Karpas-422 (cell line): ENCODE measurements around the gene HAO1. TPM values are rescaled to one million over a fixed set of nuclear protein-coding genes. Genes with fewer than 3 reads are reported as not detected.

ENCODE experiments used
- DNase-seq: peaks from one replicate; pipeline ENCODE4 v3.0.0-alpha.2; 2015
- H2AFZ ChIP-seq: fragments of 200-600 bp; sonication (generic); 2 replicates; pipeline ENCODE4 v1.6.1; 2014; ENCODE audit warnings: antibody characterized with exemption, low read length, mixed read lengths
- H3K27ac ChIP-seq: fragments of 200-600 bp; sonication (generic); 2 replicates; pipeline ENCODE4 v1.5.1; 2014; ENCODE audit warnings: mild to moderate bottlenecking, low read length, moderate library complexity
- H3K27me3 ChIP-seq: fragments of 200-600 bp; sonication (generic); 2 replicates; pipeline ENCODE4 v1.6.1; 2014; ENCODE audit warnings: low read length, mixed read lengths
- H3K36me3 ChIP-seq: fragments of 200-600 bp; sonication (generic); 2 replicates; pipeline ENCODE4 v1.6.1; 2014; ENCODE audit warnings: low read length, mixed read lengths; ENCODE audit not compliant: insufficient read depth
- H3K4me1 ChIP-seq: fragments of 200-600 bp; sonication (generic); 2 replicates; pipeline ENCODE4 v1.6.1; 2014; ENCODE audit warnings: mild to moderate bottlenecking, low read length, mixed read lengths
- H3K4me2 ChIP-seq: fragments of 200-600 bp; sonication (generic); 2 replicates; pipeline ENCODE4 v1.6.1; 2014; ENCODE audit warnings: low read length, low read depth, mild to moderate bottlenecking; ENCODE audit not compliant: poor library complexity, severe bottlenecking
- H3K4me3 ChIP-seq: fragments of 200-600 bp; sonication (generic); 2 replicates; pipeline ENCODE4 v1.5.1; 2014; ENCODE audit warnings: mild to moderate bottlenecking, antibody characterized with exemption, low read length, mixed read lengths
- H3K79me2 ChIP-seq: fragments of 200-600 bp; sonication (generic); 2 replicates; pipeline ENCODE4 v1.6.1; 2014; ENCODE audit warnings: mild to moderate bottlenecking, low read length, mixed read lengths
- H3K9ac ChIP-seq: fragments of 200-600 bp; sonication (generic); 2 replicates; pipeline ENCODE4 v1.6.0; 2014; ENCODE audit warnings: low read length
- H3K9me2 ChIP-seq: fragments of 200-600 bp; sonication (generic), shearing (Covaris generic); replicated peaks from 2 replicates; pipeline ENCODE4 v1.6.0; 2014; ENCODE audit warnings: mild to moderate bottlenecking, low read length, moderate library complexity; ENCODE audit not compliant: insufficient read depth
- H3K9me3 ChIP-seq: fragments of 300-700, 200-600 bp; sonication (generic); 2 replicates; pipeline ENCODE4 v1.6.1; 2014; ENCODE audit warnings: low read length, mixed read lengths
- H4K20me1 ChIP-seq: fragments of 200-600 bp; sonication (generic); 2 replicates; pipeline ENCODE4 v1.6.1; 2014; ENCODE audit warnings: mild to moderate bottlenecking, antibody characterized with exemption, low read length, low read depth; ENCODE audit not compliant: insufficient read depth
- total RNA-seq: library from RNA; depleted of rRNA; stranded (reverse); fragments of >200 nt; shearing (Covaris generic); gene quantifications from 2 replicates; pipeline ENCODE4 v1.2.3, GENCODE V29; 2014; ENCODE audit warnings: low replicate concordance

HAO1 gene
- total RNA-seq, 1 experiment from 2014 or later, result not detected

DNA sequence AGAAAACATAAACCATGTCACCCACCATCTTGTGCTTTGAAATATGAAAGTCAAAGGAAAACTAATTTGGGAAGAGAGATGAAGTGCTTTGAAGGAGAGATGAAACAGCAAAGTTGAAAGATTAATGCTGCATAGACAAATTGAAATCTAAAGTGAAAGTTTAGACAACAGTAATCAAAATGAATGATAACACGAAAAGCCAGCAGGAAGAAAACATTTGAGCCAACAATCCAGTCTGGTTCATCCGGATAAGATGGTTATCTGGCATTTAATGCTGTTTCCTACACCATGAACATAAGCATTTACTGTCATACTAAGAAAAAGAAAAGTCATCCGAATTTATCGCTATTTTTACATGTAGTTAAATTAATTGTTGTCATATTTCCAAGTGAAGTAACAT lies 595 bp downstream of the HAO1 start:
- H3K79me2 ChIP-seq, result no peaks in the 10 kb centered on the region
- no peak overlapping the region for H3K9ac ChIP-seq
- no peak for DNase-seq
- no peak overlapping the region for H2AFZ ChIP-seq
- no peak overlapping the region for H3K4me2 ChIP-seq
- no peaks in the 10 kb centered on the region for H3K9me2 ChIP-seq
- peaks cover 5% of the 10 kb centered on the region; the same call in 1 of the 2 replicates for H3K4me1 ChIP-seq
- H3K27ac ChIP-seq, result no peak overlapping the region
- H3K9me3 ChIP-seq, result no peaks in the 10 kb centered on the region
- no peak overlapping the region for H3K4me3 ChIP-seq
- H3K36me3 ChIP-seq, result no peaks in the 10 kb centered on the region
- H4K20me1 ChIP-seq, result no peaks in the 10 kb centered on the region
- H3K27me3 ChIP-seq, result no peaks in the 10 kb centered on the region

- H3K9me3 ChIP-seq, result no peaks in the 10 kb centered on the region
- no peak overlapping the region for H2AFZ ChIP-seq
- no peak overlapping the region for H3K9ac ChIP-seq
- H4K20me1 ChIP-seq, result no peaks in the 10 kb centered on the region
- H3K27ac ChIP-seq, result no peak overlapping the region
- no peak for DNase-seq
- no peak overlapping the region for H3K4me2 ChIP-seq
- no peak overlapping the region for H3K4me3 ChIP-seq
- no peaks in the 10 kb centered on the region for H3K36me3 ChIP-seq
- no peaks in the 10 kb centered on the region for H3K79me2 ChIP-seq
- H3K9me2 ChIP-seq, result no peaks in the 10 kb centered on the region
- H3K27me3 ChIP-seq, result no peaks in the 10 kb centered on the region
- peaks cover 5% of the 10 kb centered on the region; the same call in 1 of the 2 replicates for H3K4me1 ChIP-seq
Measured at GRCh38 chr20:7938058-7938457, 2.2 kb downstream of the HAO1 start.

DNA sequence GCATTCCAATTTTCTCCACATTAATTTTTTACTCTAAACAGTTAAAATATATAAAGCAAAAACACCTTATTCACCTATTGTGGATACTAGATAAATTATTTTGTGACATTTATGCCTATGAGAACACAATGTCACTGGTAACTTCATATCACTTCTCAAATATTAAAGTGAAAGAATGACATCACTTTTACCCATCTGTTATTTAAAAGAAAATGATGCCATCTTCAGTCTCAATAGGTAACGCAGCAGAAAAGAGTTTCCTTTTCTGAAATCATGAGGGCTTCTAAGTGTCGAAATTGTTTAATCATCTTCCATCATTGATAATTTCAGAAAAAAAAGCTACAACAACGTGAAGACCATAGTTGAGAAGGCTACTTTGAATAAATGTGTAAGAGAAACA lies 2.9 kb downstream of the HAO1 start:
- Histone ChIP-seq H3K4me1 (peaks cover 5% of the 10 kb centered on the region; the same call in 1 of the 2 replicates), H4K20me1 (no peaks in the 10 kb centered on the region), H3K27me3 (no peaks in the 10 kb centered on the region), H3K9ac (no peak overlapping the region), H3K27ac (no peak overlapping the region), H3K9me2 (no peaks in the 10 kb centered on the region), H2AFZ (no peak overlapping the region), H3K9me3 (no peaks in the 10 kb centered on the region), H3K4me3 (no peak overlapping the region), H3K36me3 (no peaks in the 10 kb centered on the region), H3K79me2 (no peaks in the 10 kb centered on the region), H3K4me2 (no peak overlapping the region)
- DNase-seq, result no peak

DNA sequence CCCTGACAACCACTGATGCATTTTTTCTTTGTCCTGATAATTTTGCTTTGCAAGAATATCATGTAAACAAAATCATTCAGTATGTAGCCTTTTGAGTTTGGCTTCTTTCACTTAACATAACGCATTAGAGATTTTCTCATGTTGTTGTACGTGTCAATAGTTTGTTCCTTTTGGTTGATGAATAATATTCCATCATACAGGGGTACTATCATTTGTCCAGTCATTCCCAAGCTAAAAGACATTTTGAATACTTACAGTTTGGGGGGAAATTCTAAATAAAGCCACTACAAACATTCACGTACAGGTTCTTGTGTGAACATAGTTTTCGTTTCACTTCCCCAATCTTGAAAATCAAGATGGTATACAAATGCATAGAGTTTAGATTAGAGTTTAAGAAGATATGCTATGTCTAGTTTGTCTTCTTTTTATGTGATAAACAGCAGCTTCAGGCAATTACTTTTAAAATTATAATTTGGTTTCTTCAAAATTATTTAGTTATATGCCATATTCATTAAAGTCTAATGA lies 5.2 kb downstream of the HAO1 start:
- H3K79me2 ChIP-seq, result no peaks in the 10 kb centered on the region
- H2AFZ ChIP-seq, result peak overlapping the region; percentile 80
- no peak overlapping the region for H3K9ac ChIP-seq
- H4K20me1 ChIP-seq, result no peaks in the 10 kb centered on the region
- DNase-seq, result peak; percentile 49
- no peak overlapping the region for H3K27ac ChIP-seq
- peak overlapping the region; percentile 43; the same call in 1 of the 2 replicates for H3K4me3 ChIP-seq
- H3K4me2 ChIP-seq, result peak overlapping the region; percentile 49
- H3K27me3 ChIP-seq, result no peaks in the 10 kb centered on the region
- H3K9me2 ChIP-seq, result no peaks in the 10 kb centered on the region
- no peaks in the 10 kb centered on the region for H3K36me3 ChIP-seq
- peaks cover 9% of the 10 kb centered on the region; the same call in 1 of the 2 replicates for H3K4me1 ChIP-seq
- H3K9me3 ChIP-seq, result no peaks in the 10 kb centered on the region

DNA sequence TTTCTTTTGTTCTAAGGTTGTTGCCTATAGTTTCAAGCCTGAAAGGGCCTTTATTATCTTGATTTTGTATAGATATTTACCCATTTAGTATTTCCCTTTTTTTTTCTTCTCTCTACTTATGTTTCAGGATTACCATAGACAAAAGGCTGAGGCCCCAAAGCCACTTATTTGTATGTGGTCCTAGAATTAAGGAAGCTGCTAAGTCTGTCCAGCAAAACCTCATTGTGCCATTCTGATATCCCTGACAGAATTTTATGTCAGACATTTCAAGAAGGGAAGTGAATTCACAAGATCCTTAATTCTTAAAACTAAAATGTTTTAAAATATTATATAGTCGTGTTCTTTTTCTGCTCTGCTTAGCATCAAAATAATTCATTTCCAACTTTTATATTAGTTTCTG lies 6.9 kb downstream of the HAO1 start:
- H3K36me3 ChIP-seq, result no peaks in the 10 kb centered on the region
- H3K4me1 ChIP-seq, result peaks cover 9% of the 10 kb centered on the region; the same call in 1 of the 2 replicates
- H3K9me3 ChIP-seq, result no peaks in the 10 kb centered on the region
- H3K27ac ChIP-seq, result no peak overlapping the region
- no peak overlapping the region for H3K9ac ChIP-seq
- DNase-seq, result no peak
- H3K4me2 ChIP-seq, result no peak overlapping the region
- H3K27me3 ChIP-seq, result no peaks in the 10 kb centered on the region
- H4K20me1 ChIP-seq, result no peaks in the 10 kb centered on the region
- no peak overlapping the region for H2AFZ ChIP-seq
- no peaks in the 10 kb centered on the region for H3K9me2 ChIP-seq
- H3K79me2 ChIP-seq, result no peaks in the 10 kb centered on the region
- H3K4me3 ChIP-seq, result no peak overlapping the region

- Histone ChIP-seq H3K27me3 (no peaks in the 10 kb centered on the region), H3K4me2 (no peak overlapping the region), H3K36me3 (no peaks in the 10 kb centered on the region), H3K4me1 (peaks cover 8% of the 10 kb centered on the region; the same call in 1 of the 2 replicates), H3K79me2 (no peaks in the 10 kb centered on the region), H4K20me1 (no peaks in the 10 kb centered on the region), H3K9me3 (no peaks in the 10 kb centered on the region), H3K9ac (no peak overlapping the region), H2AFZ (no peak overlapping the region), H3K27ac (no peak overlapping the region), H3K9me2 (no peaks in the 10 kb centered on the region), H3K4me3 (no peak overlapping the region)
- DNase-seq, result no peak
Measured at GRCh38 chr20:7930343-7930742, 9.9 kb downstream of the HAO1 start.

DNA sequence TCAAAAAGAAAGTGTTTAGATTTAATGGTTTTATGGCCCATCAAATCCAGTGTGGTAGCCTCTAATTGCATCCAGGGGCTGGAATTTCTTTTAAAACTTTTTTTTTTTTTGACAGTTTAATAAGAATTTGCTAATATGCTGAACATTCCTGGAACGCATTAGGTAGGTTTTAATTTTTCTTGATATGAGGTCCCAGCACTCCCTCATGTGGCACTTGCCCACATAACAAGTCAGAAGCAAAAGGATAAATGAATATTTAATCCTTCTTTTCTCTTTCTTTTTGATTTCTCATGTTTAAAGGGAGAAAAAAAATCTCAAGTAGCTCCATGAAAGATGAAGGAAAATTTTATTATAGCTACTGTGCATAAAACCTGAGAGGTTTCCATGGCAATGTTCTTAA lies 13.5 kb downstream of the HAO1 start:
- Histone ChIP-seq H3K4me2 (no peak overlapping the region), H4K20me1 (no peaks in the 10 kb centered on the region), H2AFZ (no peak overlapping the region), H3K36me3 (no peaks in the 10 kb centered on the region), H3K9ac (no peak overlapping the region), H3K9me2 (no peaks in the 10 kb centered on the region; the same call in 1 of the 2 replicates), H3K79me2 (no peaks in the 10 kb centered on the region), H3K27me3 (no peaks in the 10 kb centered on the region), H3K9me3 (no peaks in the 10 kb centered on the region), H3K27ac (no peak overlapping the region), H3K4me3 (no peak overlapping the region), H3K4me1 (peaks cover 4% of the 10 kb centered on the region; the same call in 1 of the 2 replicates)
- DNase-seq, result peak; percentile 45

DNA sequence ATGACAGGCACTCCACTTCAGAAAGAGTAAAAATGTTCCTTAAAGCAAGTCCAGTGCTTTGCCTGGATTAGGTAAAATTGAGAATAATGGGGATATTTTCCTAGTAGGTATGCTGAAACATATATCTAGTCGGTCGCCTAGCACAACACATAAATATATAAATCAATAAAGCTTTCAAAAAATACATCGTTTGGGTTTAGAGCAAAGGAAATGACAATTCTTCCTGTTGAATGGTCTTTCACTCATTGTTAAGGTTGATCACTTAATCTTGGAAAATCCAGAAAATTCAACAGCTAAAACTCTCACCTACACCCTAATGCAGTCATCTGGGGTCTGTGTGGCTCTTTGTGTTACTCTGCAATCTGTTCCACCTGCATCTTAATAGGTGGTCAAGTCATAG lies 13.9 kb downstream of the HAO1 start:
- Histone ChIP-seq H3K27me3 (no peaks in the 10 kb centered on the region), H3K9me2 (no peaks in the 10 kb centered on the region; the same call in 1 of the 2 replicates), H3K36me3 (no peaks in the 10 kb centered on the region), H3K4me1 (peaks cover 4% of the 10 kb centered on the region; the same call in 1 of the 2 replicates), H3K9me3 (no peaks in the 10 kb centered on the region), H3K4me2 (no peak overlapping the region), H4K20me1 (no peaks in the 10 kb centered on the region), H3K79me2 (no peaks in the 10 kb centered on the region), H3K4me3 (no peak overlapping the region), H3K9ac (no peak overlapping the region), H2AFZ (no peak overlapping the region), H3K27ac (no peak overlapping the region)
- DNase-seq, result no peak
